Putamen (tissue), 1 donor: ENCODE results near the gene STAB1.
A peak's percentile ranks its signal among the peaks of the same experiment; 100 is the strongest.

ENCODE experiments used
- DNase-seq: peaks from one replicate; pipeline ENCODE4 v3.0.0-alpha.2; 2016; ENCODE audit warnings: low spot score

Gene STAB1

DNA sequence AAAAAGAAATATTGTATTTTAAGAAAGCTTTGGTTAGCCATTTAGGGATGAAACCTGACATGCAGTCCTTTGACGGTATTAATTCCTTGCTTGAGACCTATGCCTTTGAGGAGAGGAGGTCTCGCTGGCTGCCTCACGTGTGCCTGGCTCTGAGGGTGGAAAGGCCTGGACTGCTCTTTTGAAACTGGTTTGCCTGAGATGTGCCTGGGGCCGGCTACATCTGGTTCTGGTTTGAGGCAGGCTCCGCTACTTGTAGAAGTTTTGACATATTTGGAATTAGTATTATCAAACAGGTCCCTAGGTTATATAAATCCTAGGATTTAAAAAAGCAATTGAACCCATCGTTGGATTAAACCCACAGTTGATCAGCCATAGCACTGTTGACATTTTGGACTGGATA lies 33.3 kb upstream of the STAB1 start:
- DNase-seq = no peak

DNA sequence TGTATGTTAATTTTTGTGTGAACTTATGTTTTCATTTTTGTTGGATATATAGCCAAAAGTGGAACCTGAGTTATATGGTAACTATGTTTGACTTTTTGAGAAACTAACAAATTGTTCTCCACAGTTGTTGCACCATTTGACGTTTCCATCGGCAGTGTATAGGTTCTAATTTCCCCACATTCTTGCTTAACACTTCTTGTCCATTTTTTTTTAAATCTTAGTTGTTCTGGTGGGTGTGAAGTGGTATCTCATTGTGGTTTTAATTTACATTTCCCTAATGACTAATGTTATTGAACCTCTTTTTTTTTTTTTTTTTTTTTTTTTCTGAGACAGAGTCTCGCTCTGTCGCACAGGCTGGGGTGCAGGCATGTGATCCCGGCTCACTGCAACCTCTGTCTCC lies 31.7 kb upstream of the STAB1 start:
- no peak for DNase-seq

- DNase-seq = peak; percentile 33
These were observed 26.8 kb upstream of the STAB1 start for GRCh38 chr3:52468336-52468735.

DNA sequence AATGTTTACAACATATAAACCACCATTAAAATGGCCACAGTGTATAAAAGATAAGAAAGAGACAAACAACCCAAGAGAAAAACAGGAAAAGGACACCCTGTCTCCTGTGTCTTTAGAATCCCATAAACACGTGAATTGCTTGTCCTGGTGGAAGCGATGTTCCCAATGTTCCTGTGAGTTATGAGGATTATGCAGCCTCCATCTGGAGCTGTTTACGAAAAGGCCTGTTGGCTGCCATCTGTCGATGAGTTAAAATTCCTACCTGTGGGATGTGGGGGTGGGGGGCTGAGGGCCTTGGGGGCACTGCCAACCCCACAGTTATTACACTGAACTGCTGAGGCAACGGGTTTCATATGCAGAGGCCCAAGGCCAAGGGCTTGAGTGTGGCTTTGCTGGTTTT lies 26.1 kb upstream of the STAB1 start:
- DNase-seq = no peak

GRCh38 chr3:52470920-52471319 lies 24.2 kb upstream of the STAB1 start:
- no peak for DNase-seq

GRCh38 chr3:52471371-52472238 lies 23.5 kb upstream of the STAB1 start:
- peak; percentile 39 for DNase-seq

- DNase-seq = no peak
These were observed 22.7 kb upstream of the STAB1 start for GRCh38 chr3:52472239-52473000.

DNA sequence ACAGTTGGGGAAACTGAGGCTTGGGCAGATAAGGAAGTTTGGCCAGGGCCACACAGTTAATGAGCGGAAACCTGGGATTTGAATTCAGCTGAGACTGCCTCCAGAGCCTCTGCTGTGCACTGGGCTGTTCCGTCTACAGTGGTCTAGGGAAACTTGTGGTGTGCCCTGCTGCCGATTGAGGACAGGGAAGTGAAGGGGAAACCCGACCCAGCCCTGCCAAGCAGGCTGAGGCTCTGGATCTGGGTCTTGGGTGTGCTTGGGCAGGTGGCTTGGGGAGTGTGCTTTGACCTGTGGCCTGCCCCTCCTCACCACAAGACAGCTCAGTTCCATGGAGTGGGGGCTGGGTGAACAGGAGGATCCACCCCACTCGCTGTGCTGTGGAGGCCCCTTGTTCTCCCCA lies 22.1 kb upstream of the STAB1 start:
- DNase-seq = no peak

GRCh38 chr3:52477076-52477795 lies 17.9 kb upstream of the STAB1 start:
- DNase-seq = no peak

DNA sequence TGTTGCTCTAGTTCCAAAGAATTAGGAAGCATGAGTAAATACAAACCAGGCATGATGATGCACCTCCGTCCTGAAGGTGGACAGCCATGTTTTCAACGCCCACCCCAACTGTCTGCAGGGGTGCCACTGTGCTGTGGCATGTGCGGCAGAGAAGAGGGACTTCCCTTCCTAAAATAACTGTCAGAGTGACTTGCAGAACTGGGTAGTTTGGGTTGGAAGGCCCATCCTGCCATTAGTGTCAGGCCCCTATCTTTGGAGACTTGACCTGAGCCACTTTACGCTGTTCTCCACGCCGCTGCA lies 17.4 kb upstream of the STAB1 start:
- DNase-seq = no peak

DNA sequence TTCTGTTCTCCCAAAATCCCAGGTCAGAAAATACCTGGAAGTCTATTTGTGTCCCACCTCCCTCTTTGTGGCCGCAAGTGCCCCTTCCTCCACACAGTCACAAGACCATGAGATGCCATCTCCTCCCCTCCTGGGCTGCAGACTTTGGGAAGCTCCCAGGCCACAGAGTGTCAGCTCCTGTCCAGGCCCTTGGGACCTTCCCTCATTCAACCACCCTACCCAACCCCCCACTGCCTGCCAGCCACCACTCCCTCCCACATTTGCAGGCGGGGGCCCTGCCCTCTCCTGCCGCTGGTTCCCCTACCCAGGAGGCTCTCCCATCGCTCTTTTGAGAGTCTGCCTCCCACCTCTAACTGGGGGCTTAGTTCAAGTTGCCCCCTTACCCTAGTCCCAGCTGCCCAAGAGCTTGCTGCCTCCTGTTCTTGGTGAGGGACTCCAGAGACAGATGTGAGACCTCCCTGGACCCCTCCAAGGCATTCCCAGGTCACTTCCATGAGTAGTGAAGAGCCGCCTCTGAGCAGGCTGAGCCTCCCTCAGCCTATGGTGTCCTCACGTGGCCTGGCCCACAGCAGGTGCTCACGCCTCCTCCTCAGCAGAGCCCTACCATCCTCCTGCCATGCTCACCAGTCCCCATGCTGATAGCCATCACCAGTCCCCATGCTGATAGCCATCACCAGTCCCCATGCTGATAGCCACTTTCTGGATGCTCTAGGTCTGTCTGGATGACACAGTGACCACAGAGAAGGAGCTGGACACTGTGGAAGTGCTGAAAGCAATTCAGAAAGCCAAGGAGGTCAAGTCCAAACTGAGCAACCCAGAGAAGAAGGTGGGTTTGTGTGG lies 15.9 kb upstream of the STAB1 start:
- DNase-seq = no peak

- DNase-seq = no peak
These were observed 15.1 kb upstream of the STAB1 start for GRCh38 chr3:52479877-52480575.

- DNase-seq = peak; percentile 37
These were observed 14.1 kb upstream of the STAB1 start for GRCh38 chr3:52480768-52481715.

DNA sequence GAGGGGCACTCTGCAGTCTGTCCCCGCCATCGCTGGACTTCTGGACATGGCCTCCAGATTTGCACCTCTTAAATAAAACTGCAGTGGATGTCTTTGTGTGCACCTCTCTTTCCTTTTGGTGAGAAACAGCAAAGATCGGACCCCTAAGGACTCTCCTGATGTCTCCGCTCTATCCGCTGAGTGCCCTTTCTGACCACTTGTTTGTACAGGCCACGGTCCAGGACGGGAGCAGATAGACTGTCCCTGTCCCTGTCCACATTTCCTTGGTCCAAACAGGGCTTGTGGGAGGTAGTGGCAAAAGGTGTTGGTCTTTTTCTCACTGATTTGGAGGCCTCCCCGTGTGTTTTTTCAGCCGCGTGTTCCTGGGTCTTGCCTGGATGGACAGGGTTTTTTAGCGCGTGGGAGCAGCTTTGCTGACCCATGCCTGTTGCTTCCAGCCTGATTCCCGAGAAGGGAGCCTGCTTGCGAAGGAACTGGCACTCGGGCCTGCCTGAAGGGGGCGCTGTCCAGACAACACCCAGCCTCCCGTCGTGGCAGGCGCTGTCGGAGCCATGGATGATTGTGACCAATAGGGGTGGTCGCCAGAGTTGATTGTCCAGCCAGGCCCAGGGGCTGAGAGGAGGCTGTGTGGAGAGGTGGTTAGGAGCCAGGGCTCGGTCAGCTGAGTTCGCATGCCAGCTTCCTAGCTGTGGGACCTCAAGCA lies 13.2 kb upstream of the STAB1 start:
- no peak for DNase-seq

DNA sequence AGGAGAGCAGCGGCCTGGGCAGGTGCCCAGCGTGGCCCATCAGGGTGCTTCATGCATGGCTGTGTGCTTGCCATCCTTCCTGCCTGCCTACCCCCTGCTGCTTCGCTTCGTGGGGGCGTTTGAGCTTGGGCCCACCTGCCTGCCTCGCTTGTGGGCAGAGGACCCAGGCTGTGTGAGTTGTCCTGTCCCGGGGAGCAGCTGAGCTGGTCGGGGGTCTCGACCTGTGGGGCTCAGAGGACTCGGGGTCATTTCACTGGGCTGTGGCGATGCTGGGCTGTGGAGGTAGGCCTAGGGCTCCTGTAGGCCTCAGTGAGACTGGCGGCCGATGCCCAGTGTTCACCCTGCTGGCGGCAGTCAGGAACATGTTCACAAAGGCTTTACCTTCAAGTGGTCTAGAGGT lies 12.1 kb upstream of the STAB1 start:
- no peak for DNase-seq

GRCh38 chr3:52483577-52484381 lies 11.4 kb upstream of the STAB1 start:
- DNase-seq = no peak

GRCh38 chr3:52484680-52485461 lies 10.3 kb upstream of the STAB1 start:
- no peak for DNase-seq
